ENCODE data around the gene OTUB1.

DNA sequence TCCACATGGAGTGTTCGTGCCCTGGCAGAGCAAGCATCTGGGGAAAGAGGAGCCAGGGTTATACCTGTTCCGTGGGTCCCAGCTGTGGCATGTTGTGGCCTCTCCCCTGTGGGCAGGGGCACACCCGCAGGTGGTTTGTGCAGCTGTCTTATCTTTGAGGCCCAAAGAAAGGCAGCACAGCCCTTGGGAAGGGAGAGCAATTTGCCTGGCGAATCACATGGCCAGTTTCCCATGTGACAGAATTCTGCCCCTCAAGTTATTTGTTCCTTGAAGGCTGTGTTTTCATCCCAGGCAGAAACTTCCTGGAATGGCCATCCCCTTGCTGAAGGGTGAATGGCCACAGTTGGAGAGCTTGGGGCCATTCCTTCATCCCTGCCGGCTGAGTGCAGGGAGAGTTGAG is 28.2 kb upstream of the OTUB1 start:
- TF ChIP-seq EZH2 (IDR thresholded peaks at IDR 0.05; ENCODE audit: insufficient read depth, poor library complexity, severe bottlenecking) (no peak), EZH2phosphoT487 (IDR thresholded peaks at IDR 0.05; ENCODE audit: insufficient read depth, low read depth) (no peak)
